HepG2 (cell line): ENCODE results near the gene OSBPL2.

Experiments
- CTCF ChIP-seq: sonication (generic); formaldehyde crosslinking; IDR thresholded peaks from 2 replicates; pipeline ENCODE4 v1.5.0; 2020; ENCODE audit warnings: mild to moderate bottlenecking, missing genetic modification reagents, moderate library complexity
- EED ChIP-seq: sonication (generic); formaldehyde crosslinking; IDR thresholded peaks from 2 replicates; pipeline ENCODE4 v1.5.0; 2020; ENCODE audit warnings: mild to moderate bottlenecking, missing genetic modification reagents
- SP1 ChIP-seq, 2 experiments: fragments of 450-650 bp in 1 of 2; sonication (generic) in 1 of 2; formaldehyde crosslinking in 1 of 2; IDR thresholded peaks; 2 replicates each; pipeline versions ENCODE4 v1.4.0 to v1.6.1; 2016 to 2020; ENCODE audit warnings: missing genetic modification reagents in 1 of 2
- TBP ChIP-seq: sonication (generic); formaldehyde crosslinking; IDR thresholded peaks from 2 replicates; pipeline ENCODE4 v1.5.0; 2020; ENCODE audit warnings: missing genetic modification reagents
- ZFX ChIP-seq: sonication (generic); formaldehyde crosslinking; IDR thresholded peaks from 2 replicates; pipeline ENCODE4 v1.4.0; 2020; ENCODE audit warnings: mild to moderate bottlenecking, low read depth, missing genetic modification reagents, moderate library complexity
- ZNF263 ChIP-seq: sonication (generic); formaldehyde crosslinking; IDR thresholded peaks from 2 replicates; pipeline ENCODE4 v1.4.0; 2020; ENCODE audit warnings: missing genetic modification reagents
- ZNF274 ChIP-seq: sonication (generic); formaldehyde crosslinking; IDR thresholded peaks from 2 replicates; pipeline ENCODE4 v1.5.1; 2020; ENCODE audit warnings: mild to moderate bottlenecking, missing genetic modification reagents
- ZNF761 ChIP-seq: sonication (generic); formaldehyde crosslinking; conservative IDR thresholded peaks from 2 replicates; pipeline ENCODE4 v1.4.0; 2020; ENCODE audit warnings: mild to moderate bottlenecking, missing genetic modification reagents
- TF ChIP-seq, protein P1 (sequence below): sonication (generic); IDR thresholded peaks from 2 replicates; pipeline ENCODE4 v1.6.1; 2016; ENCODE audit warnings: low read depth, borderline replicate concordance

- TF ChIP-seq SP1 (IDR thresholded peaks at IDR 0.05) (no peak), SP1 (CRISPR knock-in tag; IDR thresholded peaks at IDR 0.05) (no peak), CTCF (no peak), EED (CRISPR knock-in tag) (no peak), ZNF263 (CRISPR knock-in tag) (no peak), ZNF761 (CRISPR knock-in tag) (no peak), ZFX (CRISPR knock-in tag) (no peak), TBP (CRISPR knock-in tag) (no peak), ZNF274 (CRISPR knock-in tag) (no peak)
- TF ChIP-seq, protein P1, sequence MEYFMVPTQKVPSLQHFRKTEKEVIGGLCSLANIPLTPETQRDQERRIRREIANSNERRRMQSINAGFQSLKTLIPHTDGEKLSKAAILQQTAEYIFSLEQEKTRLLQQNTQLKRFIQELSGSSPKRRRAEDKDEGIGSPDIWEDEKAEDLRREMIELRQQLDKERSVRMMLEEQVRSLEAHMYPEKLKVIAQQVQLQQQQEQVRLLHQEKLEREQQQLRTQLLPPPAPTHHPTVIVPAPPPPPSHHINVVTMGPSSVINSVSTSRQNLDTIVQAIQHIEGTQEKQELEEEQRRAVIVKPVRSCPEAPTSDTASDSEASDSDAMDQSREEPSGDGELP, result no peak
Observed at GRCh38 chr20:62320581-62321354, 82.4 kb downstream of the OSBPL2 start.
